Upper lobe of left lung (tissue), 6 donors: Measurements from ENCODE around the gene GLO1. TPM values are rescaled to one million over a fixed set of nuclear protein-coding genes. Genes with fewer than 3 reads are reported as not detected.

Experiments used
- ATAC-seq, 2 donors: fragments of 200-7000 bp; cut with Tn5 transposase; one replicate each; pipeline ENCODE4 v1.9.1; 2022; ENCODE audit warnings: mild to moderate bottlenecking in 2 of 2, moderate library complexity in 2 of 2; ENCODE audit not compliant: low FRiP score in 2 of 2
- DNase-seq, 2 donors: peaks; one replicate each; pipeline ENCODE4 v3.0.0-alpha.2; 2019 to 2020
- H3K27ac ChIP-seq, 4 donors: fragments of 200-600 bp; sonication (generic); one replicate each; pipeline ENCODE4 v1.5.1; 2016 to 2019
- H3K27me3 ChIP-seq, 4 donors: fragments of 200-600 bp; sonication (generic); one replicate each; pipeline ENCODE4 v1.5.1; 2017 to 2019
- H3K36me3 ChIP-seq, 4 donors: fragments of 200-600 bp; sonication (generic); one replicate each; pipeline ENCODE4 v1.5.1; 2016 to 2019
- H3K4me1 ChIP-seq, 4 donors: fragments of 200-600 bp; sonication (generic); one replicate each; pipeline ENCODE4 v1.5.1; 2018 to 2019
- H3K4me3 ChIP-seq, 4 donors: fragments of 200-600 bp; sonication (generic); one replicate each; pipeline ENCODE4 v1.5.1; 2017 to 2019; ENCODE audit warnings: mild to moderate bottlenecking in 2 of 4, moderate library complexity in 1 of 4
- H3K9me3 ChIP-seq, 4 donors: fragments of 200-600 bp; sonication (generic); one replicate each; pipeline ENCODE4 v1.5.1; 2018 to 2019
- EP300 ChIP-seq, 4 donors: sonication (generic); formaldehyde crosslinking; IDR thresholded peaks; one replicate each; pipeline ENCODE4 v1.5.1; 2017; ENCODE audit warnings: antibody characterized with exemption in 4 of 4, control low read depth in 2 of 4
- POLR2A ChIP-seq, 4 donors: fragments of 450-650 bp; IDR thresholded peaks; one replicate each; pipeline ENCODE4 v1.5.1; 2016 to 2017; ENCODE audit warnings: antibody characterized with exemption in 4 of 4, mild to moderate bottlenecking in 2 of 4
- POLR2AphosphoS5 ChIP-seq, 2 donors: sonication (generic); formaldehyde crosslinking; IDR thresholded peaks; one replicate each; pipeline ENCODE4 v1.5.1; 2017; ENCODE audit warnings: antibody characterized with exemption in 2 of 2
- WGBS, 2 donors: methylation state at CpG; one replicate each; pipeline ENCODE4 v1.1.5; 2017 to 2018; 5-methylcytosine and 5-hydroxymethylcytosine counted together
- total RNA-seq, 6 donors: library from RNA; depleted of rRNA in 4 of 6; stranded (reverse); fragments of >200 nt in 4 of 6; gene quantifications; one replicate each; pipeline versions ENCODE4 v1.1.0 to v1.2.1, GENCODE V29; 2016 to 2021
- TF ChIP-seq, protein P1 (sequence below), 6 experiments: fragments of 450-650 bp in 4 of 6; fragments of 200-600 bp in 2 of 6; sonication (generic) in 2 of 6; IDR thresholded peaks; one replicate each; pipeline ENCODE4 v1.5.1; 2016 to 2019; ENCODE audit warnings: antibody characterized with exemption in 6 of 6
- donor health status: DM: no; HTN: no; CAD: no; lungs with moderate emphysema.
- donor health status: DM: no; HTN: yes; CAD: no; lungs with severe emphysema.

Gene GLO1
- total RNA-seq, 6 donors from 2014 or later: 25.1 to 111 (median 74.6) TPM

- TF ChIP-seq POLR2AphosphoS5 (IDR thresholded peaks at IDR 0.05): no peak
- no peak for TF ChIP-seq POLR2A (IDR thresholded peaks at IDR 0.05)
- no peak for TF ChIP-seq EP300 (IDR thresholded peaks at IDR 0.05)
- TF ChIP-seq, protein P1, sequence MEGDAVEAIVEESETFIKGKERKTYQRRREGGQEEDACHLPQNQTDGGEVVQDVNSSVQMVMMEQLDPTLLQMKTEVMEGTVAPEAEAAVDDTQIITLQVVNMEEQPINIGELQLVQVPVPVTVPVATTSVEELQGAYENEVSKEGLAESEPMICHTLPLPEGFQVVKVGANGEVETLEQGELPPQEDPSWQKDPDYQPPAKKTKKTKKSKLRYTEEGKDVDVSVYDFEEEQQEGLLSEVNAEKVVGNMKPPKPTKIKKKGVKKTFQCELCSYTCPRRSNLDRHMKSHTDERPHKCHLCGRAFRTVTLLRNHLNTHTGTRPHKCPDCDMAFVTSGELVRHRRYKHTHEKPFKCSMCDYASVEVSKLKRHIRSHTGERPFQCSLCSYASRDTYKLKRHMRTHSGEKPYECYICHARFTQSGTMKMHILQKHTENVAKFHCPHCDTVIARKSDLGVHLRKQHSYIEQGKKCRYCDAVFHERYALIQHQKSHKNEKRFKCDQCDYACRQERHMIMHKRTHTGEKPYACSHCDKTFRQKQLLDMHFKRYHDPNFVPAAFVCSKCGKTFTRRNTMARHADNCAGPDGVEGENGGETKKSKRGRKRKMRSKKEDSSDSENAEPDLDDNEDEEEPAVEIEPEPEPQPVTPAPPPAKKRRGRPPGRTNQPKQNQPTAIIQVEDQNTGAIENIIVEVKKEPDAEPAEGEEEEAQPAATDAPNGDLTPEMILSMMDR (IDR thresholded peaks at IDR 0.05): no peak
- DNase-seq: no peak
- ATAC-seq: no peak
- Histone ChIP-seq H3K4me3 (no peak overlapping the region), H3K36me3 (no peaks in the 10 kb centered on the region), H3K9me3 (no peaks in the 10 kb centered on the region), H3K27ac (no peak overlapping the region), H3K27me3 (peaks cover 0 to under 1% (median 0%) of the 10 kb centered on the region in 4 donors), H3K4me1 (peaks cover 0 to 2% (median under 1%) of the 10 kb centered on the region in 4 donors)
- 15 to 42% methylated on average over 2 of the region's 2 CpGs for WGBS, 2 donors
Measured at GRCh38 chr6:38720295-38720694, 17.4 kb upstream of the GLO1 start.

- H3K9me3 ChIP-seq: no peaks in the 10 kb centered on the region
- no peak for ATAC-seq
- H3K36me3 ChIP-seq: no peaks in the 10 kb centered on the region
- H3K4me3 ChIP-seq: no peak overlapping the region
- WGBS, 2 donors: 83 to 100% methylated on average over 1 of the region's 1 CpG
- no peak for DNase-seq
- peaks cover 4 to 12% (median 9%) of the 10 kb centered on the region in 4 donors for H3K4me1 ChIP-seq
- no peak overlapping the region for H3K27ac ChIP-seq
- peaks cover 0 to 4% (median 0%) of the 10 kb centered on the region in 4 donors for H3K27me3 ChIP-seq
- TF ChIP-seq EP300 (IDR thresholded peaks at IDR 0.05): no peak
- TF ChIP-seq, protein P1 (IDR thresholded peaks at IDR 0.05): no peak
- no peak for TF ChIP-seq POLR2A (IDR thresholded peaks at IDR 0.05)
- TF ChIP-seq POLR2AphosphoS5 (IDR thresholded peaks at IDR 0.05): no peak
Measured at GRCh38 chr6:38719358-38719757, 16.4 kb upstream of the GLO1 start.

GRCh38 chr6:38716825-38717224 is 13.9 kb upstream of the GLO1 start:
- Histone ChIP-seq H3K4me3 (no peak overlapping the region), H3K27me3 (peaks cover 0 to 4% (median 0%) of the 10 kb centered on the region in 4 donors), H3K27ac (no peak overlapping the region), H3K9me3 (no peaks in the 10 kb centered on the region), H3K36me3 (no peaks in the 10 kb centered on the region), H3K4me1 (peaks cover 4 to 24% (median 12%) of the 10 kb centered on the region in 4 donors)
- 95 to 98% methylated on average over 2 of the region's 2 CpGs for WGBS, 2 donors
- no peak for TF ChIP-seq EP300 (IDR thresholded peaks at IDR 0.05)
- TF ChIP-seq, protein P1 (IDR thresholded peaks at IDR 0.05): no peak
- TF ChIP-seq POLR2A (IDR thresholded peaks at IDR 0.05): no peak
- TF ChIP-seq POLR2AphosphoS5 (IDR thresholded peaks at IDR 0.05): no peak
- no peak for DNase-seq
- ATAC-seq: no peak

DNA sequence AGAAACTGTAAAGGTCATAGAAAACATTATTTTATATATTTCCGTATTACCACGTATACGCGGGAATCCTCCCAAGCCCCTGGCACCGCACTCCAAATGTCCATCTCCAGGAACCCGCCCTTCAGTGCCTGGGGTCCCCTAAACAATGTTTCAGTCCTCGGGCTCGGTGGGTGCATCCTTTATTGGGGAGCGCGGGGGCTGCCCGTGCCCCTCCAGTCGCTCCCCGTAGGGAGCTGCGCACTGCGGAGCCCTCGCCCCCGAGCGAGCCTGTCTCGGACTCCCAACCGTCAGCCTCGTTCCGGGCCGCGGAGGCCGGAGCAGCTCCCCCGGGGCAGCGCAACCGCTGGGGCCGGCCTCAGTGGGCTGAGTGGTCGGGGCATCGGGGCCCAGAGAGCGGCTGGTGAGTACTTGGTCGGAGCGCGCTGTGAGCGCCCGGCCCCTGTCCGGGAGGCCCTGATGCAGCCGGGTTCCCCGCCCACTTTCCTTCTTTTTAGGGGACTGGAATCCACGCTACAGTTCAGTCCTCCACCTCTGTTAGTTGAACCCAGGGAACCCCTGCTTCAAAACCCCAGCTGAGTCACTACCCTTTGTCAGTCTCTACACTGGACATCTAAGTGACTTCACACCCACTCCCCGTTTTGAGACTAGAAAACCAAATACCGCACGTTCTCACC is 12.2 kb upstream of the GLO1 start, which contains the start of gene DNAH8:
Gene DNAH8 (plus strand): TSS at position 296 of the 674 bp plus-strand sequence. CDS start 7,499 bp downstream, outside the sequence.
- WGBS, 2 donors: 28 to 43% methylated on average over 19 to 36 of the region's 44 CpGs
- ATAC-seq: peak in 1 of 2 donors; percentile 60

More for the DNA sequence above, 12.2 kb upstream of the GLO1 start, which contains the start of gene DNAH8:
- Histone ChIP-seq H3K9me3 (peaks cover 0 to 4% (median 0%) of the 10 kb centered on the region in 4 donors), H3K4me1 (peaks cover 4 to 24% (median 12%) of the 10 kb centered on the region in 4 donors), H3K27ac (peak within 1 kb of the TSS in 1 of 4 donors; percentile 2), H3K36me3 (no peaks in the 10 kb centered on the region), H3K27me3 (peaks cover 0 to 4% (median 0%) of the 10 kb centered on the region in 4 donors), H3K4me3 (peak within 1 kb of the TSS in 3 of 4 donors; percentile 28 to 39 (median 37))
- TF ChIP-seq POLR2AphosphoS5 (IDR thresholded peaks at IDR 0.05): no peak
- TF ChIP-seq, protein P1 (IDR thresholded peaks at IDR 0.05): no peak
- TF ChIP-seq EP300 (IDR thresholded peaks at IDR 0.05): no peak
- no peak for TF ChIP-seq POLR2A (IDR thresholded peaks at IDR 0.05)
- DNase-seq: peak in 1 of 2 donors; percentile 83
